Effector memory CD8-positive, alpha-beta T cell (primary cell): ENCODE measurements around the gene CD209.
"Not testable (repeated sequence)": the region's sequence is repeated elsewhere in the genome, so short reads cannot be mapped to it uniquely, and the experiment has no call there.

Experiments used
- ATAC-seq: fragments of 150-1000 bp; cut with Tn5 transposase; replicated peaks from 2 replicates; pipeline ENCODE4 v1.10.0; 2021; ENCODE audit warnings: mild to moderate bottlenecking, moderate library complexity
- DNase-seq, 3 experiments: peaks; one replicate each; pipeline ENCODE4 v3.0.0; 2021
- H3K27ac Mint-ChIP-seq, 2 donors: one replicate each; pipeline ENCODE4 v1.8.0; 2022; ENCODE audit warnings: mild to moderate bottlenecking in 2 of 2, mixed read lengths in 2 of 2, moderate library complexity in 2 of 2
- H3K27me3 Mint-ChIP-seq, 2 donors: one replicate each; pipeline ENCODE4 v1.8.0; 2022; ENCODE audit warnings: mixed read lengths in 2 of 2
- H3K36me3 Mint-ChIP-seq: one replicate; pipeline ENCODE4 v1.8.0; 2022; ENCODE audit warnings: mild to moderate bottlenecking, moderate library complexity, mixed read lengths; ENCODE audit not compliant: insufficient read depth
- H3K4me1 Mint-ChIP-seq, 2 donors: one replicate each; pipeline ENCODE4 v1.8.0; 2022; ENCODE audit warnings: low read depth in 2 of 2, mixed read lengths in 2 of 2
- H3K4me3 Mint-ChIP-seq, 2 donors: one replicate each; pipeline ENCODE4 v1.8.0; 2022; ENCODE audit warnings: mild to moderate bottlenecking in 2 of 2, mixed read lengths in 2 of 2, moderate library complexity in 2 of 2
- H3K9me3 Mint-ChIP-seq, 2 donors: one replicate each; pipeline ENCODE4 v1.8.0; 2022; ENCODE audit warnings: mixed read lengths in 2 of 2

The CD209 gene

DNA sequence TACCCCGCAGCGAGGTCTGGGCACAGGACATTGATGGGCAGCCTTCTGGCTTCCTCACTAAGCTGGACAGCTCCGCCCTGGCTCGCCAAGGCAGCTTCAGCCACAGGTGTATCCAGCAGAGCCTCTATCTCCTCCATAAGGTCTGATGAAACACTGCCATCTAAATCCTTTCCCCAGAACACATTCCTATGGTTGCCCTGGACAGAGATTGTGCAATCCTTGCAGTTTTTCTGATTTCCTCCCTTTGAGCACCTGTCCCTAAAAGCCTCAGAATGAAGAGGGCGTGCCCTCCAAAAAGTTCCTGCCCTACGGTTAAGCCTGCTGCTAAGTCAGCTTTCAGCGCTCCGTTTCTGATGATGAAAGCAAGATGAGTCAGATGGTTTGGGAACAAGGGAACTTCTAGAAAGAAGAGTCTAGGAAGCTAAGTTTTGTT, 36.7 kb upstream of the CD209 start:
- Mint-ChIP-seq H3K36me3 (no peaks in the 10 kb centered on the region), H3K27ac (no peak overlapping the region), H3K4me1 (peaks cover 0 to 4% of the 10 kb centered on the region in 2 donors), H3K27me3 (peaks cover 51 to 94% of the 10 kb centered on the region in 2 donors), H3K9me3 (no peaks in the 10 kb centered on the region), H3K4me3 (no peak overlapping the region)
- no peak for ATAC-seq
- no peak for DNase-seq

DNA sequence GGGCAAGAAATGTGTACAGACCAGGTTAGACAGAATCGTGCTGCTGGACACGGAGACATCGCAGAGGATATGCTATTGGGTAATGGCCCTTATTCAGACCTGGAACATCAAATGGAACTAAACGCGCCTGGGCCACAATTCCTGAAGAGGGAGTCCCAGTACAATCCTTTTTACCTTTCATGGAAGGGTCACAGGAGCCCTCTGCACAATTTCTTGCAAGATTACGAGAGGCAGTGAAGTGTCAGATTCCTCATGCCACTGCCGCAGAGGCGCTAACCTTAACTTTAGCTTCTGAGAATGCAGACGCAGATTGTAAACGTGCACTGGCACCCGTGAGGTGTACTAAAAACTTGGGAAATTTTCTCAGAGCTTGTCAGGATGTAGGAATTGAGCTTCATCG, 33.8 kb upstream of the CD209 start:
- H3K4me1 Mint-ChIP-seq, result no peaks in the 10 kb centered on the region
- DNase-seq (no peak), ATAC-seq (no peak)
- no peak overlapping the region for H3K4me3 Mint-ChIP-seq
- no peak overlapping the region for H3K27ac Mint-ChIP-seq
- H3K27me3 Mint-ChIP-seq, result peaks cover 50 to 75% of the 10 kb centered on the region in 2 donors
- H3K9me3 Mint-ChIP-seq, result no peaks in the 10 kb centered on the region
- H3K36me3 Mint-ChIP-seq, result no peaks in the 10 kb centered on the region

DNA sequence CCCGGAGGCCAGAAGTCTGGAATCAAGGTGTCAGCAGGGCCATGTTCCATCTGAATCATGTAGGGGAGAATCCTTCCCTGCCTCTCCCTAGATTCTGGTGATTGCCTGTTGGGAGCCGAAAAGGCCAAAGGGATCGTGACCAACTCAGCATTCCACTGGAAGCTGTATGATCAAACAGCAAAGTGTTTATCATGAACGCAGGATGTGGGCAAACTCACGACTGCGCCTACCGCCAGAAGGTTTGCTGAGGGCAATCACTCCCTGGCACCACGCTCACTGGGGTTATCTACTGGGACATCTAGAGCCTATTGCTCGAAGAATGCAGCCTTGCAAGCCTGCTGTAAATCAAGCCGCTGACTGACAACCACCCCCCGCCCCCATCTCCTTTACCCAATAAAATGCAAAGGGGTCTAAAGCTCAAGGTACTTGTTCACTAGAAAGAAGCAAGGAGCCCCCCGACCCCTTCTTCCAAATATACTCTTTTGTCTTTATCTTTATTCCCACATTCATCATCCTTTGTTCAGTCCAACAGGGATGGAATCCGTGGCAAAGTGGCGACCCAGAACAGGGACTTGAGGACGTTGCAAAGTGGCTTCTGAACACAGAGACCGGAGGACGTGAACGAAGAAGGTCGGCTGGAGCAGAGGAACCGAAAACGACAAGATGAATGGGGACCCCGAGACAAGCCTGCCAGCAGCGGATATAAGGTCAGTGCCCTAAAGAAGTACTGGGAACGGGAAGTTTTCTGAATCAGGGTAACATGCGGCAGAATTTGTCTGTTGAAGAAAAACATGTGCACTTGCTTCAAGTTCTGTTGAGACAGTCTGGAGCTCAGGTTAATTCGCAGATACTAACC, 32.5 kb upstream of the CD209 start:
- ATAC-seq (no peak), DNase-seq (no peak)
- Mint-ChIP-seq H3K27ac (no peak overlapping the region), H3K36me3 (no peaks in the 10 kb centered on the region), H3K27me3 (peaks cover 41 to 72% of the 10 kb centered on the region in 2 donors), H3K4me3 (no peak overlapping the region), H3K9me3 (no peaks in the 10 kb centered on the region), H3K4me1 (peaks cover 0 to 1% of the 10 kb centered on the region in 2 donors)

DNA sequence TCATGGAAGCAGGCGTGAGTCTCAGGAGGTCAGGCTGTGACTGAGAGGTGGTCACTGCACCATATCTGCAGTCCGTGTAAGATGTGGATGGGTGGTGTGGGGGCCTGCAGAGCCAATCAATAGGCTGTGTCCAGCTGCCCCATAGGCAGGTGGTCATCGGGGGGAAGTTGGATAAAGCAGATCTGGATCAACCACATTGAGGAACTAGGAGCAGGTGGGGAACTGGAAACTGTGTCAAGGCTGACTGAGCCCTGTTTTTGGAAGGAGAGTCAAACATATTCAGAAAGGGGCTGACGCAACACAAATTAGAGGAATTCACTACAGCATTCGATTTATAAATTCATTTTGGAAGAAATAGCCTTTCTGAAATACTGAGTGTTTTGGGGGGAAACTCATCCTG, 30.7 kb upstream of the CD209 start:
- peaks cover 26 to 54% of the 10 kb centered on the region in 2 donors for H3K27me3 Mint-ChIP-seq
- no peaks in the 10 kb centered on the region for H3K9me3 Mint-ChIP-seq
- ATAC-seq, result no peak
- H3K4me3 Mint-ChIP-seq, result no peak overlapping the region
- H3K4me1 Mint-ChIP-seq, result peaks cover 0 to 4% of the 10 kb centered on the region in 2 donors
- no peak for DNase-seq
- H3K36me3 Mint-ChIP-seq, result no peaks in the 10 kb centered on the region
- H3K27ac Mint-ChIP-seq, result no peak overlapping the region

DNA sequence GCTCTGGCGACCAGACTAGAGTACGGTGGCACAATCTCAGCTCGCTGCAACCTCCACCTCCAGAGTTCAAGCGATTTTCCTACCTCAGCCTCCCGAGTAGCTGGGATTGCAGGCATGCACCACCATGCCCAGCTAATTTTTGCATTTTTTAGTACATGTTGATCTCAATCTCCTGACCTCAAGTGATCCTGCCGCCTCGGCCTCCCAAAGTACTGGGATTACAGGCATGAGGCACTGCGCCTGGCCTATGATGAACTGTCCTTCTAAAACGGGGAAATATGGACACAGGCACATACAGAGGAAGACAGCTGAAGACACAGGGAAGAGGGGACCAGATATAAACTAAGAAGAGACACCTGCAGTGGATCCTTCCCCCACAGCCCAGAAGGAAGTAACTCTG, 28.4 kb upstream of the CD209 start:
- Mint-ChIP-seq H3K4me3 (no peak overlapping the region), H3K9me3 (no peaks in the 10 kb centered on the region), H3K4me1 (peaks cover 17 to 19% of the 10 kb centered on the region in 2 donors), H3K27ac (no peak overlapping the region), H3K36me3 (no peaks in the 10 kb centered on the region), H3K27me3 (peaks cover 13 to 31% of the 10 kb centered on the region in 2 donors)
- DNase-seq (no peak), ATAC-seq (no peak)

DNA sequence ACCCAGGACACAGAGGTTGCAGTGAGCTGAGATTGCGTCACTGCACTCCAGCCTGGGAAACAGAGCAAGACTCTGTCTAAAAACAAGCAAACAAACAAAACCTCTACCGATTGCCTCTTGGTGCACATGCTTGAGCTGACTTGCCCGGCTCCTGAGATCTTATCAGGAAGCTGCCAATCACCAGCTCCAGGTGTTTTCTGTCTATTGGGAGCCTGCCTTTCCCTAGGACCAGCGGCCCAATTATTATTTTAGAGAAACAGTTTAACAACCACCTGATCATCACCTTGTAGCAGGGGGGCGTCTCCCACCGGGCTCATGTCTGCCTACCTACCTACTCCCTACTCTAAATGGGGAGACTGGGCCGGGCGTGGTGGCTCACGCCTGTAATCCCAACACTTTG, 26.5 kb upstream of the CD209 start:
- Mint-ChIP-seq H3K4me3 (no peak overlapping the region), H3K36me3 (no peaks in the 10 kb centered on the region), H3K27ac (no peak overlapping the region), H3K4me1 (peaks cover 17 to 19% of the 10 kb centered on the region in 2 donors), H3K27me3 (peaks cover 13 to 26% of the 10 kb centered on the region in 2 donors), H3K9me3 (no peaks in the 10 kb centered on the region)
- no peak for ATAC-seq
- no peak for DNase-seq

DNA sequence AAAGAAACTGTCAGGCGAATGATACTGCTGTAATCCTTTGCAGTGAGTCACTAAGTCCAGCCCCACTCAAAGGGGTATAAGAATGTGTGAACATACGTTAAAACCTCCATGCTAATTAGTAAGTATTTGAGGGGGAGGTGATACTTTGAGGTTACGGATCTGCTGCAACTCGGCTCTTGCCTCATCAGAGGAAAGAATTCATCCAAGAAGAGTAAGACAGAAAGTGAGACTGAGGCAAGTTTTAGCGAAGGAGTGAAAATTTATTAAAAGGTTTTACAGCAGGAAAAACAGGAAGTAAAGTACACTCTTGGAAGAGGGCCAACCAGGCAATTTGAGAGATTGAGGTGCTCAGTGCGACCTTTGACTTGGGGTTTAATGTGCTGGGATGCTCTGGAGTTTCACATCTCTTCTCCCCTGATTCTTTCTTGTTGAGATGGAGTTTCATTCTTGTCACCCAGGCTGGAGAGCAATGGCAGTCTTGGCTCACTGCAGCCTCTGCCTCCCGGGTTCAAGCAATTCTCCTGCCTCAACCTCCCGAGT, 25.5 kb upstream of the CD209 start:
- Mint-ChIP-seq H3K4me1 (peaks cover 17 to 19% of the 10 kb centered on the region in 2 donors), H3K9me3 (no peaks in the 10 kb centered on the region), H3K27ac (peak overlapping the region; percentile 46 to 53), H3K36me3 (no peaks in the 10 kb centered on the region), H3K27me3 (peaks cover 15 to 25% of the 10 kb centered on the region in 2 donors), H3K4me3 (peak overlapping the region; percentile 58 to 72)
- peak; percentile 12 to 23 (median 19) for DNase-seq
- ATAC-seq, result peak; percentile 100

DNA sequence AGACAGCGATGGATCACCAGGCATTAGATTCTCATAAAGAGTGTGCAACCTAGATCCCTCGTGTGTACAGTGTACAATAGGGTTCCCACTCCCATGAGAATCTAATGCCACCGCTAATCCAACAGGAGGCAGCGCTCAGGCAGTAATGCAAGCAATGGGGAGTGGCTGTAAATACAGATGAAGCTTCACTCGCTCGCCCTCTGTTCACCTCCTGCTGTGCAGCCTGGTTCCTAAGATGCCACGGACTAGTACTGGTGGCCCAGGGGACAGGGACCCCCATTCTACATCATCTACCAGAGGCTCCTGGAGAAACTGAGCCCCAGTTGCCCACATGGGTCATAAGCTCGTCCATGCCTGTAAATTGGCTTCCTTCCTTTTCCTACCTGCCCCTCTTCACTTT, 23.7 kb upstream of the CD209 start:
- ATAC-seq (no peak), DNase-seq (no peak)
- H3K9me3 Mint-ChIP-seq, result no peaks in the 10 kb centered on the region
- peaks cover 5 to 37% of the 10 kb centered on the region in 2 donors for H3K27me3 Mint-ChIP-seq
- H3K4me3 Mint-ChIP-seq, result no peak overlapping the region
- peaks cover 17 to 19% of the 10 kb centered on the region in 2 donors for H3K4me1 Mint-ChIP-seq
- H3K36me3 Mint-ChIP-seq, result no peaks in the 10 kb centered on the region
- H3K27ac Mint-ChIP-seq, result no peak overlapping the region

DNA sequence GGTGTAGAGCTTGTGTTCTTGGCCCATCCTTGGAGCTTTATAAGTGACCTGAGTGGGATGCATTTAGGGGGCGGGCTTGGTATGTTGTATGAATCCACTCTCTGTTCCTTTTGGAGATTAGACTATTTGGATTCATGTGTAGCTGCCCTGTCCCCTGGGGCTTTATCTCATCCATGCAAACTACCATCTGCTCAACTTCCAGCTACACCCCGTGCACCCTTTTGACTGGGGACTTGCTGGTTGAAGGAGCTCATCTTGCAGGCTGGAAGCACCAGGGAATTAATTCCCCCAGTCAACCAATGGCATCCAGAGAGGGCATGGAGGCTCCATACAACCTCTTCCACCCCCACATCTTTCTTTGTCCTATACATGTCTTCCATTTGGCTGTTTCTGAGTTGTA, 21.8 kb upstream of the CD209 start:
- H3K4me1 Mint-ChIP-seq, result peaks cover 17% of the 10 kb centered on the region in 2 donors
- H3K36me3 Mint-ChIP-seq, result no peaks in the 10 kb centered on the region
- ATAC-seq (no peak), DNase-seq (no peak)
- H3K9me3 Mint-ChIP-seq, result no peaks in the 10 kb centered on the region
- H3K27me3 Mint-ChIP-seq, result peaks cover 5 to 29% of the 10 kb centered on the region in 2 donors
- H3K4me3 Mint-ChIP-seq, result no peak overlapping the region
- no peak overlapping the region for H3K27ac Mint-ChIP-seq

DNA sequence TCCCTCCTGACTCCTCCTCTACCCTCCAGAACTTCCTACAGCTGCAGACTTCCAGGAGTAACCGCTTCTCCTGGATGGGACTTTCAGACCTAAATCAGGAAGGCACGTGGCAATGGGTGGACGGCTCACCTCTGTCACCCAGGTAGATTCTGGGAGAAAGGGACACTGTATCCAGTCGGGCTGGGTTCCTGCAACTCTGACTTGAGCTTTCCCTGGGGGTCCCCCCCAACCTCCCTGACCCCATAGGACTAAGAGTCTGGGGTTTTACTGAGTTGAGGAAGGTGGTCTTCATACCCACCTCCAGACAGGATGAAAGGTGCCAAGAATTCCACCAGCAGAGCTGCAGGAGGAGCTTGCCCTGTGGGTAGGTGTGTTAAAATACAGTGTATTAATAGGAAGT, 20.2 kb upstream of the CD209 start:
- Mint-ChIP-seq H3K27ac (no peak overlapping the region), H3K4me3 (no peak overlapping the region), H3K9me3 (no peaks in the 10 kb centered on the region), H3K27me3 (peaks cover 13 to 46% of the 10 kb centered on the region in 2 donors), H3K4me1 (peaks cover 9 to 12% of the 10 kb centered on the region in 2 donors), H3K36me3 (no peaks in the 10 kb centered on the region)
- ATAC-seq (no peak), DNase-seq (no peak)

DNA sequence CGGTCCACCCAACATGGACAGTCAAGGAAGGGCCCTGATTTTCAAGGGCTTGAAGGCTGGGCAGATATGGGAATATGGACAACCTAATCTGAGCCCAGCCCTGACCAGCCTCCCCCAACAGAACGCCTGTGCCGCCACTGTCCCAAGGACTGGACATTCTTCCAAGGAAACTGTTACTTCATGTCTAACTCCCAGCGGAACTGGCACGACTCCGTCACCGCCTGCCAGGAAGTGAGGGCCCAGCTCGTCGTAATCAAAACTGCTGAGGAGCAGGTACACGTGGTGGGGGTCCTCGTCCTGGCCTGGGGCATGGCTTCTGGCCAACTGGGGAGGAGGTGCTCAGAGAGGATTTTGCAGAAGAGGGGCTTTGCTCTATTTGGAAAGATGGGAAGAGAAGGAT, 19.2 kb upstream of the CD209 start:
- DNase-seq (no peak), ATAC-seq (no peak)
- Mint-ChIP-seq H3K4me1 (peaks cover 3% of the 10 kb centered on the region in 2 donors), H3K4me3 (no peak overlapping the region), H3K36me3 (no peaks in the 10 kb centered on the region), H3K27me3 (peaks cover 13 to 51% of the 10 kb centered on the region in 2 donors), H3K27ac (no peak overlapping the region), H3K9me3 (no peaks in the 10 kb centered on the region)

DNA sequence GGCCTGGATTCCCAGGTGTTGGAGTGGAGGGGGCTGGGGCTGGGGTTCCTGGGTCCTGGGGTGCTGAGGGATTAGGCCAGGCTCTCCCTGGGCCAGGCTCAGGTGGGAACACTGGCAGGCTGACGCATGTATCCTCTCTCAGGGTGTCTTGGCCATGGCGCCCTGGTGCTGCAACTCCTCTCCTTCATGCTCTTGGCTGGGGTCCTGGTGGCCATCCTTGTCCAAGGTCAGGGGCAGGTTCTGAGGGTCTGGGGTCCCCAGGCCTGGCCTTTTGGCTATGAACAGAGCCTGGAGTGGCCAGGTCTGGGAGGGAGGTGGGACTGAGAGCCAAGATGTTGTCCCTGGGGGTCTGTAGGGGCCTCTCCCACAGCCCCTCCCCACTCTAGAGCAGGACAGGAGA, 17.7 kb upstream of the CD209 start:
- DNase-seq, H3K9me3 Mint-ChIP-seq, ATAC-seq, H3K36me3 Mint-ChIP-seq, H3K4me3 Mint-ChIP-seq, H3K4me1 Mint-ChIP-seq, H3K27ac Mint-ChIP-seq: not testable (repeated sequence)
- H3K27me3 Mint-ChIP-seq, result peaks cover 13 to 60% of the 10 kb centered on the region in 2 donors

DNA sequence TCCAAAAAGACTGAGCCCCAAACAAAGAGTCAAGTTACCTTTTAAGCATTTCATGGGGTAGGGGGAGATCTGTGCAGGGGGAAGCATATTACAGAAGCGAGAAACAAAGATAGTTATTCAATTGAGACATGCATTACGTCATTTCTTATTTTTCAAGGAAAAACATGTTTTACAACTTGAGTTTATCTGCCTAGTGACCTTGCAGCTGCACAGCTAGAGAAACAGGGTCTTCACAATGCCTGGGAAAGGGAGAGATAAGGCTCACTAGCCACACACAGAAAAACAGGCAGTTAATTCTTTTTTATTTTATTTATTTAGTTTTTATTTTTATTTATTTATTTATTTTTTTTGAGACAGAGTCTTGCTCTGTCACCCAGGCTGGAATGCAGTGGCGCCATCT, 16.8 kb upstream of the CD209 start:
- H3K27ac Mint-ChIP-seq, H3K4me3 Mint-ChIP-seq, H3K36me3 Mint-ChIP-seq, ATAC-seq, H3K9me3 Mint-ChIP-seq, DNase-seq, H3K4me1 Mint-ChIP-seq: not testable (repeated sequence)
- H3K27me3 Mint-ChIP-seq, result peaks cover 19 to 52% of the 10 kb centered on the region in 2 donors

DNA sequence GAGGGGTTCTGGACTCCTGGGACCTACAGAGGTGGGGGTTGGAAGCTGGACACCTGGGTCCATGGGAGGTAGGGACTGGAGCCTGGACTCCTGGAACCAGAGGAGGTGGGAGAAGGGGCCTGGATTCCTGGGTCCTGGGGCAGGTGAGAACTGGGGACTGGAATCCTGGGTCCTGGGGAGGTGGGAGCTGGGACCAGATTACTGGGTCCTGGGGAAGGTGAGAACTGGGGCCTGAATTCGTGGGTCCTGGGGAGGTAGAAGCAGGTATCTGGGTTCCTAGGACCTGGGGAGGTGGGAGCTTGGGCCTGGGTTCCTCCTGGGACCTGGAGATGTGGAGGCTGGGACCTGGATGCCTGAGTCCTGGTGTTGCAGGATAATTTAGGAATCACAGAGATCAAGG, 16.4 kb upstream of the CD209 start:
- Mint-ChIP-seq H3K4me3 (no peak overlapping the region), H3K4me1 (no peaks in the 10 kb centered on the region), H3K27ac (no peak overlapping the region), H3K36me3 (peaks cover 4% of the 10 kb centered on the region), H3K9me3 (peaks cover 0 to 12% of the 10 kb centered on the region in 2 donors), H3K27me3 (peaks cover 22 to 52% of the 10 kb centered on the region in 2 donors)
- ATAC-seq (no peak), DNase-seq (no peak)
